IMR-90 (cell line): ENCODE results near the gene MEDAG. TPM values are rescaled to one million over a fixed set of nuclear protein-coding genes. Genes with fewer than 3 reads are reported as not detected.
A peak's percentile ranks its signal among the peaks of the same experiment; 100 is the strongest.

Source experiments
- ATAC-seq: fragments of 200-7000 bp; cut with Tn5 transposase; 2 replicates; pipeline ENCODE4 v1.9.1; 2020; ENCODE audit warnings: low read depth, mild to moderate bottlenecking, moderate library complexity
- BruUV-seq: library from RNA; stranded (reverse); fragments of 400-500 nt; replicated peaks from 2 replicates; lab custom pipeline; 2021; lab: Mats Ljungman, UMichigan
- CTCF ChIA-PET: fragments of 300-600 bp; formaldehyde crosslinking; extraction: SDS; loops from one replicate; lab custom pipeline; 2021; ENCODE audit warnings: antibody characterized with exemption; lab: Yijun Ruan, JAX
- POLR2A ChIA-PET: fragments of 300-600 bp; sonication (Branson Sonifier 250); formaldehyde crosslinking; loops from one replicate; lab custom pipeline; 2022; ENCODE audit warnings: antibody characterized with exemption; ENCODE audit not compliant: unreplicated experiment; lab: Charles Lee
- DNase-seq: peaks from one replicate; pipeline ENCODE4 v3.0.0; 2013
- H2AFZ ChIP-seq: replicated peaks from 2 replicates; pipeline ENCODE3; 2013; ENCODE audit warnings: low read length, mild to moderate bottlenecking; ENCODE audit not compliant: poor library complexity
- H2AK5ac ChIP-seq: 2 replicates; pipeline ENCODE4 v1.6.1; 2013; ENCODE audit warnings: low read depth, low read length, inconsistent platforms
- H2AK9ac ChIP-seq: replicated peaks from 2 replicates; pipeline ENCODE3; 2013; ENCODE audit warnings: mild to moderate bottlenecking, low read depth, low read length, moderate library complexity; ENCODE audit not compliant: poor library complexity
- H2BK120ac ChIP-seq: 2 replicates; pipeline ENCODE4 v1.6.1; 2013; ENCODE audit warnings: low read depth, low read length, inconsistent platforms
- H2BK15ac ChIP-seq: 3 replicates; pipeline ENCODE4 v1.6.1; 2013; ENCODE audit warnings: low read depth, low read length, inconsistent platforms
- H2BK20ac ChIP-seq: 2 replicates; pipeline ENCODE4 v1.6.1; 2013; ENCODE audit warnings: low read depth, mild to moderate bottlenecking, inconsistent platforms, low read length, moderate library complexity
- H2BK5ac ChIP-seq: 2 replicates; pipeline ENCODE4 v1.6.1; 2013; ENCODE audit warnings: mild to moderate bottlenecking, low read depth, low read length, inconsistent platforms; ENCODE audit not compliant: poor library complexity, severe bottlenecking
- H3K14ac ChIP-seq: replicated peaks from 2 replicates; pipeline ENCODE4 v1.6.1; 2013; ENCODE audit warnings: low read depth, low read length, inconsistent platforms
- H3K18ac ChIP-seq: 2 replicates; pipeline ENCODE4 v1.6.1; 2013; ENCODE audit warnings: low read depth, low read length, control low read depth
- H3K23ac ChIP-seq: 2 replicates; pipeline ENCODE4 v1.6.1; 2013; ENCODE audit warnings: low read depth, low read length, inconsistent platforms
- H3K27ac ChIP-seq: 2 replicates; pipeline ENCODE4 v1.5.1; 2013; ENCODE audit warnings: mild to moderate bottlenecking, control low read depth, low read length; ENCODE audit not compliant: insufficient read depth
- H3K27me3 ChIP-seq: 2 replicates; pipeline ENCODE4 v1.6.1; 2013; ENCODE audit warnings: low read length; ENCODE audit not compliant: control insufficient read depth, insufficient read depth
- H3K36me3 ChIP-seq: 2 replicates; pipeline ENCODE4 v1.6.1; 2013; ENCODE audit warnings: low read length, mixed read lengths; ENCODE audit not compliant: control insufficient read depth, insufficient read depth
- H3K4ac ChIP-seq: 2 replicates; pipeline ENCODE4 v1.6.1; 2013; ENCODE audit warnings: low read depth, low read length, inconsistent platforms
- H3K4me1 ChIP-seq: 2 replicates; pipeline ENCODE4 v1.6.1; 2013; ENCODE audit warnings: low read length, mixed read lengths; ENCODE audit not compliant: control insufficient read depth, insufficient read depth
- H3K4me2 ChIP-seq: 2 replicates; pipeline ENCODE4 v1.6.1; 2013; ENCODE audit warnings: low read depth, mild to moderate bottlenecking, control low read depth, low read length, moderate library complexity
- H3K4me3 ChIP-seq: 2 replicates; pipeline ENCODE4 v1.5.1; 2013; ENCODE audit warnings: low read depth, mild to moderate bottlenecking, control low read depth, low read length, moderate library complexity; ENCODE audit not compliant: insufficient read depth
- H3K56ac ChIP-seq: 2 replicates; pipeline ENCODE4 v1.6.1; 2013; ENCODE audit warnings: low read length, inconsistent platforms; ENCODE audit not compliant: insufficient read depth; ENCODE audit errors: extremely low read depth
- H3K79me1 ChIP-seq, 2 experiments: 2 replicates each; pipeline ENCODE4 v1.6.1; 2013; ENCODE audit warnings: low read length in 2 of 2, inconsistent platforms in 1 of 2, low read depth in 1 of 2
- H3K9ac ChIP-seq: 2 replicates; pipeline ENCODE4 v1.6.1; 2013; ENCODE audit warnings: low read depth, low read length, control low read depth
- H3K9me1 ChIP-seq: 2 replicates; pipeline ENCODE4 v1.6.1; 2013; ENCODE audit warnings: low read length, inconsistent platforms; ENCODE audit not compliant: insufficient read depth
- H3K9me3 ChIP-seq: 2 replicates; pipeline ENCODE4 v1.6.1; 2013; ENCODE audit warnings: low read length; ENCODE audit not compliant: control insufficient read depth, insufficient read depth
- H4K20me1 ChIP-seq: 2 replicates; pipeline ENCODE4 v1.6.1; 2013; ENCODE audit warnings: low read length, inconsistent platforms; ENCODE audit not compliant: insufficient read depth
- H4K5ac ChIP-seq: 2 replicates; pipeline ENCODE4 v1.6.1; 2013; ENCODE audit warnings: mild to moderate bottlenecking, low read depth, low read length, control low read depth
- H4K8ac ChIP-seq, 2 experiments: 2 replicates each; pipeline ENCODE4 v1.6.1; 2013; ENCODE audit warnings: low read depth in 2 of 2, low read length in 2 of 2, control low read depth in 1 of 2, inconsistent platforms in 1 of 2
- H4K91ac ChIP-seq: 2 replicates; pipeline ENCODE4 v1.6.1; 2013; ENCODE audit warnings: low read depth, low read length, inconsistent platforms; ENCODE audit not compliant: insufficient read depth
- BHLHE40 ChIP-seq: fragments of 150-350 bp; IDR thresholded peaks from 2 replicates; pipeline ENCODE4 v1.6.1; 2016; ENCODE audit warnings: mild to moderate bottlenecking, low read depth, low read length
- CEBPB ChIP-seq: IDR thresholded peaks from 2 replicates; pipeline ENCODE4 v1.6.1; 2012; ENCODE audit warnings: low read depth, low read length, improper control_type of control experiment
- CHD1 ChIP-seq: IDR thresholded peaks from 2 replicates; pipeline ENCODE4 v1.6.1; 2012; ENCODE audit warnings: low read depth, low read length, improper control_type of control experiment
- FOS ChIP-seq: fragments of 150-350 bp; IDR thresholded peaks from 2 replicates; pipeline ENCODE4 v1.6.1; 2016; ENCODE audit warnings: low read depth, low read length
- MAFK ChIP-seq: IDR thresholded peaks from 2 replicates; pipeline ENCODE4 v1.6.1; 2012; ENCODE audit warnings: low read depth, low read length, improper control_type of control experiment
- MAZ ChIP-seq: IDR thresholded peaks from 2 replicates; pipeline ENCODE4 v1.6.1; 2012; ENCODE audit warnings: low read depth, mild to moderate bottlenecking, low read length, improper control_type of control experiment, moderate library complexity, borderline replicate concordance
- MXI1 ChIP-seq: IDR thresholded peaks from 2 replicates; pipeline ENCODE4 v1.6.1; 2012; ENCODE audit warnings: low read depth, mild to moderate bottlenecking, low read length, moderate library complexity, borderline replicate concordance
- NFE2L2 ChIP-seq: fragments of 150-350 bp; IDR thresholded peaks from 2 replicates; pipeline ENCODE4 v1.6.1; 2016; ENCODE audit warnings: low read depth, mild to moderate bottlenecking, low read length
- POLR2A ChIP-seq: IDR thresholded peaks from 2 replicates; pipeline ENCODE4 v1.6.1; 2012; ENCODE audit warnings: mild to moderate bottlenecking, low read depth, low read length
- RAD21 ChIP-seq: IDR thresholded peaks from 2 replicates; pipeline ENCODE4 v1.6.1; 2012; ENCODE audit warnings: low read length, improper control_type of control experiment
- RCOR1 ChIP-seq: IDR thresholded peaks from 2 replicates; pipeline ENCODE4 v1.6.1; 2012; ENCODE audit warnings: mild to moderate bottlenecking, low read length, improper control_type of control experiment; ENCODE audit not compliant: insufficient replicate concordance
- RFX5 ChIP-seq: IDR thresholded peaks from 2 replicates; pipeline ENCODE4 v1.8.0; 2012; ENCODE audit warnings: low read depth, mild to moderate bottlenecking, low read length, moderate library complexity
- SMC3 ChIP-seq: fragments of 150-350 bp; IDR thresholded peaks from 2 replicates; pipeline ENCODE4 v1.6.1; 2016; ENCODE audit warnings: low read depth, mild to moderate bottlenecking, antibody characterized with exemption, low read length, moderate library complexity
- WGBS, 2 experiments: methylation state at CpG; one replicate each; pipeline versions ENCODE4 v1.1.5 to v1.1.7; 2013; ENCODE audit warnings: missing lambda C conversion rate in 2 of 2; ENCODE audit not compliant: insufficient read length in 1 of 2; ENCODE audit errors: extremely low coverage in 2 of 2; 5-methylcytosine and 5-hydroxymethylcytosine counted together
- dilution Hi-C: fragments of 300-500 bp; cut with HindIII; formaldehyde crosslinking; loops from one replicate; pipeline ENCODE4 v1.14.3; 2018; ENCODE audit warnings: low sequenced_read_pairs; ENCODE audit not compliant: unreplicated experiment
- in situ Hi-C: fragments of 300-500 bp; cut with MboI; formaldehyde crosslinking; loops from 3 replicates; pipeline ENCODE4 v1.14.3; 2019; ENCODE audit warnings: low sequenced_read_pairs, inconsistent platforms, mixed read lengths
- intact Hi-C: fragments of 100-400 bp; cut with micrococcal nuclease; formaldehyde crosslinking; loops from 2 replicates; pipeline ENCODE4 v1.10.0; 2022
- polyA plus RNA-seq, 3 experiments: library from polyadenylated mRNA; depleted of rRNA; stranded (reverse); fragments of >200 nt; gene quantifications; 2 replicates each; pipeline ENCODE4 v1.2.3, GENCODE V29; 2012; ENCODE audit warnings: low replicate concordance in 1 of 3
- total RNA-seq: library from RNA; depleted of rRNA; stranded (reverse); fragments of >200 nt; gene quantifications from 2 replicates; pipeline ENCODE4 v1.2.3, GENCODE V29; 2012
- TF ChIP-seq, protein P1 (sequence below): conservative IDR thresholded peaks from 2 replicates; pipeline ENCODE4 v1.5.1; 2012; ENCODE audit warnings: mild to moderate bottlenecking, low read depth, low read length, improper control_type of control experiment
- TF ChIP-seq, protein P2 (sequence below): fragments of 150-350 bp; IDR thresholded peaks from 2 replicates; pipeline ENCODE4 v1.6.1; 2017; ENCODE audit warnings: mild to moderate bottlenecking, antibody characterized with exemption, low read length, low read depth
- TF ChIP-seq, protein P3 (sequence below): fragments of 150-350 bp; IDR thresholded peaks from 2 replicates; pipeline ENCODE4 v1.6.1; 2016; ENCODE audit warnings: low read depth, mild to moderate bottlenecking, low read length, moderate library complexity, borderline replicate concordance

Gene MEDAG
- total and polyA plus RNA-seq, 2 of the 4 experiments (the other 2 are of a cell fraction): 0.32 to 0.36 TPM

DNA sequence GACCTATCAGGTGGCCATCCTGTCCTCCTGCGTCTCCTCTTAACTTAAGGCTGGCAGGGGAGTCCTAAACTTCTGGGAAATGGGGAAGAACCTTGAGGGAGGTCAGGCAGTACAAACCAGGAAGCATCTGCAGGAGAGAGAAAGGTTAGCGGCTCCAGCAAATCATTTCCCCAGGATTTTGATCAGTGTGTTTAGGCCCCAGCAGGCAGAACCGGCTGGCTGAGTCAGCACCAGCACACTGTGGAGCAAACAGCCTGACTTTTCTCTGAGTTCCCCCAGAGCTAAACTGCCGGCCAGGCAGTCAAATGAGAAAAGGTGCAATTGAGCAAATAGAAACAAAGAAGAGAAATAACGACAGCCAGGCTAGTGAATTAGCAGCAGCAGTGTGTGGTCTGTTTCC, 46.7 kb upstream of the MEDAG start:
- peak overlapping the region; percentile 21; the same call in 1 of the 2 replicates for H4K5ac ChIP-seq
- TF ChIP-seq NFE2L2: no peak
- TF ChIP-seq MAFK: no peak
- TF ChIP-seq SMC3: no peak
- TF ChIP-seq, protein P1, sequence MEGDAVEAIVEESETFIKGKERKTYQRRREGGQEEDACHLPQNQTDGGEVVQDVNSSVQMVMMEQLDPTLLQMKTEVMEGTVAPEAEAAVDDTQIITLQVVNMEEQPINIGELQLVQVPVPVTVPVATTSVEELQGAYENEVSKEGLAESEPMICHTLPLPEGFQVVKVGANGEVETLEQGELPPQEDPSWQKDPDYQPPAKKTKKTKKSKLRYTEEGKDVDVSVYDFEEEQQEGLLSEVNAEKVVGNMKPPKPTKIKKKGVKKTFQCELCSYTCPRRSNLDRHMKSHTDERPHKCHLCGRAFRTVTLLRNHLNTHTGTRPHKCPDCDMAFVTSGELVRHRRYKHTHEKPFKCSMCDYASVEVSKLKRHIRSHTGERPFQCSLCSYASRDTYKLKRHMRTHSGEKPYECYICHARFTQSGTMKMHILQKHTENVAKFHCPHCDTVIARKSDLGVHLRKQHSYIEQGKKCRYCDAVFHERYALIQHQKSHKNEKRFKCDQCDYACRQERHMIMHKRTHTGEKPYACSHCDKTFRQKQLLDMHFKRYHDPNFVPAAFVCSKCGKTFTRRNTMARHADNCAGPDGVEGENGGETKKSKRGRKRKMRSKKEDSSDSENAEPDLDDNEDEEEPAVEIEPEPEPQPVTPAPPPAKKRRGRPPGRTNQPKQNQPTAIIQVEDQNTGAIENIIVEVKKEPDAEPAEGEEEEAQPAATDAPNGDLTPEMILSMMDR: no peak
- TF ChIP-seq POLR2A: no peak
- TF ChIP-seq MAZ: no peak
- TF ChIP-seq, protein P2, sequence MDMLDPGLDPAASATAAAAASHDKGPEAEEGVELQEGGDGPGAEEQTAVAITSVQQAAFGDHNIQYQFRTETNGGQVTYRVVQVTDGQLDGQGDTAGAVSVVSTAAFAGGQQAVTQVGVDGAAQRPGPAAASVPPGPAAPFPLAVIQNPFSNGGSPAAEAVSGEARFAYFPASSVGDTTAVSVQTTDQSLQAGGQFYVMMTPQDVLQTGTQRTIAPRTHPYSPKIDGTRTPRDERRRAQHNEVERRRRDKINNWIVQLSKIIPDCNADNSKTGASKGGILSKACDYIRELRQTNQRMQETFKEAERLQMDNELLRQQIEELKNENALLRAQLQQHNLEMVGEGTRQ: no peak
- TF ChIP-seq RAD21: no peak
- TF ChIP-seq MXI1: no peak
- no peak for TF ChIP-seq CEBPB
- TF ChIP-seq CHD1: no peak
- no peak for TF ChIP-seq FOS
- TF ChIP-seq, protein P3, sequence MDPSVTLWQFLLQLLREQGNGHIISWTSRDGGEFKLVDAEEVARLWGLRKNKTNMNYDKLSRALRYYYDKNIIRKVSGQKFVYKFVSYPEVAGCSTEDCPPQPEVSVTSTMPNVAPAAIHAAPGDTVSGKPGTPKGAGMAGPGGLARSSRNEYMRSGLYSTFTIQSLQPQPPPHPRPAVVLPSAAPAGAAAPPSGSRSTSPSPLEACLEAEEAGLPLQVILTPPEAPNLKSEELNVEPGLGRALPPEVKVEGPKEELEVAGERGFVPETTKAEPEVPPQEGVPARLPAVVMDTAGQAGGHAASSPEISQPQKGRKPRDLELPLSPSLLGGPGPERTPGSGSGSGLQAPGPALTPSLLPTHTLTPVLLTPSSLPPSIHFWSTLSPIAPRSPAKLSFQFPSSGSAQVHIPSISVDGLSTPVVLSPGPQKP: no peak
- no peak for TF ChIP-seq BHLHE40
- no peak for TF ChIP-seq RFX5
- TF ChIP-seq RCOR1: no peak
- H3K18ac ChIP-seq: peak overlapping the region; percentile 33; the same call in 1 of the 2 replicates
- CTCF ChIA-PET: no interaction called here
- DNase-seq: no peak
- H3K4ac ChIP-seq: peak overlapping the region; percentile 53
- H3K4me3 ChIP-seq: no peak overlapping the region
- in situ Hi-C loops (no loop called here), dilution Hi-C loops (no loop called here), intact Hi-C loops (no loop called here)
- H2AK5ac ChIP-seq: peak overlapping the region; percentile 92; the same call in 1 of the 2 replicates
- no peak overlapping the region for H3K56ac ChIP-seq
- no peak overlapping the region for H2BK5ac ChIP-seq
- H3K36me3 ChIP-seq: no peaks in the 10 kb centered on the region
- H2BK15ac ChIP-seq: peak overlapping the region; percentile 51; the same call in 2 of the 3 replicates
- H3K14ac ChIP-seq: peak overlapping the region; percentile 46; the same call in 1 of the 2 replicates
- H3K9me3 ChIP-seq: peaks cover 5% of the 10 kb centered on the region; the same call in 1 of the 2 replicates
- no peaks in the 10 kb centered on the region for H4K20me1 ChIP-seq
- H2AK9ac ChIP-seq: no peak overlapping the region
- H3K27ac ChIP-seq: no peak overlapping the region; the same call in 1 of the 2 replicates
- no peak overlapping the region for H4K91ac ChIP-seq
- peak; percentile 50; the same call in 1 of the 2 replicates for ATAC-seq
- H3K27me3 ChIP-seq: no peaks in the 10 kb centered on the region
- H3K9me1 ChIP-seq: peaks cover 16% of the 10 kb centered on the region
- no peak overlapping the region for H3K23ac ChIP-seq
- H4K8ac ChIP-seq: peak overlapping the region; percentile 37 to 50; a peak in 2 of 4 replicates
- H3K9ac ChIP-seq: no peak overlapping the region
- no TSS peak for BruUV-seq
- no peak overlapping the region for H3K4me2 ChIP-seq
- POLR2A ChIA-PET: no interaction called here
- WGBS, 2 experiments: 86% methylated on average over 1 of the region's 5 CpGs; no CpG with 5 or more reads in 1 of the 2 experiments
- H3K79me1 ChIP-seq: peaks cover 0 to 7% of the 10 kb centered on the region in 2 experiments; a peak in 1 of 4 replicates
- H2AFZ ChIP-seq: no peak overlapping the region
- H2BK120ac ChIP-seq: peak overlapping the region; percentile 66
- peaks cover 24% of the 10 kb centered on the region for H3K4me1 ChIP-seq
- peak overlapping the region; percentile 54 for H2BK20ac ChIP-seq
